Sigmoid colon (tissue), 7 donors: Measurements from ENCODE around the gene FAM118A. TPM values are rescaled to one million over a fixed set of nuclear protein-coding genes. Genes with fewer than 3 reads are reported as not detected.

Source experiments
- DNase-seq: peaks from one replicate; pipeline ENCODE4 v3.0.0-alpha.2; 2019
- H3K27ac ChIP-seq, 4 donors: fragments of 200-600 bp; sonication (generic); one replicate each; pipeline ENCODE4 v1.5.1; 2016 to 2019; ENCODE audit warnings: mild to moderate bottlenecking in 1 of 4
- H3K27me3 ChIP-seq, 3 donors: fragments of 200-600 bp; sonication (generic); one replicate each; pipeline ENCODE4 v1.5.1; 2019; ENCODE audit warnings: mild to moderate bottlenecking in 1 of 3
- H3K36me3 ChIP-seq, 4 donors: fragments of 200-600 bp; sonication (generic); one replicate each; pipeline ENCODE4 v1.5.1; 2016 to 2019
- H3K4me1 ChIP-seq, 4 donors: fragments of 200-600 bp; sonication (generic); one replicate each; pipeline ENCODE4 v1.5.1; 2017 to 2019
- H3K4me3 ChIP-seq, 4 donors: fragments of 200-600 bp; sonication (generic); one replicate each; pipeline ENCODE4 v1.5.1; 2017 to 2019; ENCODE audit warnings: mild to moderate bottlenecking in 2 of 4, moderate library complexity in 1 of 4
- H3K9me3 ChIP-seq, 4 donors: fragments of 200-600 bp in 3 of 4; sonication (generic) in 3 of 4; one replicate each; pipeline versions ENCODE4 v1.5.1 to v1.6.1; 2013 to 2019
- CTCF ChIP-seq, 4 experiments: fragments of 450-650 bp in 3 of 4; fragments of 200-600 bp in 1 of 4; IDR thresholded peaks; one replicate each; pipeline ENCODE4 v1.5.1; 2016 to 2019; ENCODE audit warnings: antibody characterized with exemption in 4 of 4, mild to moderate bottlenecking in 3 of 4, moderate library complexity in 2 of 4
- EP300 ChIP-seq, 4 donors: sonication (generic); formaldehyde crosslinking; IDR thresholded peaks; one replicate each; pipeline ENCODE4 v1.6.1; 2017; ENCODE audit warnings: antibody characterized with exemption in 4 of 4
- POLR2A ChIP-seq, 2 donors: fragments of 450-650 bp; IDR thresholded peaks; one replicate each; pipeline ENCODE4 v1.6.1; 2016; ENCODE audit warnings: antibody characterized with exemption in 2 of 2, mild to moderate bottlenecking in 2 of 2, moderate library complexity in 2 of 2
- POLR2AphosphoS5 ChIP-seq, 4 donors: sonication (generic); formaldehyde crosslinking; IDR thresholded peaks; one replicate each; pipeline ENCODE4 v1.6.1; 2017; ENCODE audit warnings: antibody characterized with exemption in 4 of 4
- WGBS, 2 donors: extraction: QIAGEN DNeasy Blood & Tissue Kit; methylation state at CpG; one replicate each; pipeline ENCODE4 v1.1.7; 2013; 5-methylcytosine and 5-hydroxymethylcytosine counted together
- intact Hi-C: fragments of 100-400 bp; cut with DNase I; formaldehyde crosslinking; loops from one replicate; pipeline ENCODE4 v1.15.1; 2023
- polyA plus RNA-seq, 3 donors: library from polyadenylated mRNA; stranded (reverse); fragments of 200-250 nt; gene quantifications; one replicate each; pipeline ENCODE4 v1.2.3, GENCODE V29; 2013
- total RNA-seq, 4 donors: library from RNA; depleted of rRNA; stranded (reverse); fragments of >200 nt; gene quantifications; one replicate each; pipeline ENCODE4 v1.1.0, GENCODE V29; 2016
- donor health status: healthy with polysubstance abuse.
- donor health status: Bipolar disorder and iron deficiency.
- donor health status: healthy.

The FAM118A gene
- total and polyA plus RNA-seq, 7 donors: 7.2 to 126 (median 18.8) TPM

GRCh38 chr22:45381348-45381747 is 71.6 kb downstream of the FAM118A start:
- intact Hi-C loops: no loop called here
- H3K36me3 ChIP-seq: no peaks in the 10 kb centered on the region
- no peak overlapping the region for H3K4me3 ChIP-seq
- no peak for TF ChIP-seq CTCF (IDR thresholded peaks at IDR 0.05)
- no peak for TF ChIP-seq POLR2AphosphoS5 (IDR thresholded peaks at IDR 0.05)
- no peak for TF ChIP-seq POLR2A (IDR thresholded peaks at IDR 0.05)
- no peak for TF ChIP-seq EP300 (IDR thresholded peaks at IDR 0.05)
- H3K27ac ChIP-seq: no peak overlapping the region
- H3K4me1 ChIP-seq: peaks cover 0 to 5% (median 2%) of the 10 kb centered on the region in 4 donors
- no peaks in the 10 kb centered on the region for H3K9me3 ChIP-seq
- WGBS, 2 donors: 89 to 90% methylated on average over 2 of the region's 2 CpGs
- no peaks in the 10 kb centered on the region for H3K27me3 ChIP-seq
- no peak for DNase-seq

GRCh38 chr22:45389546-45389945 is 79.8 kb downstream of the FAM118A start:
- WGBS, 2 donors: 85 to 89% methylated on average over 3 of the region's 3 CpGs
- Histone ChIP-seq H3K4me3 (no peak overlapping the region), H3K27ac (no peak overlapping the region), H3K36me3 (no peaks in the 10 kb centered on the region), H3K9me3 (no peaks in the 10 kb centered on the region), H3K27me3 (no peaks in the 10 kb centered on the region), H3K4me1 (no peaks in the 10 kb centered on the region)
- no peak for DNase-seq
- TF ChIP-seq POLR2AphosphoS5 (IDR thresholded peaks at IDR 0.05) (no peak), EP300 (IDR thresholded peaks at IDR 0.05) (no peak), CTCF (IDR thresholded peaks at IDR 0.05) (no peak), POLR2A (IDR thresholded peaks at IDR 0.05) (no peak)
- intact Hi-C loops: no loop called here

Other genes starting within 250 kb of the FAM118A start
- 10 to 100 TPM; 23.2 to 28.5 (median 26.8) TPM for gene NUP50, start 146.0 kb upstream of the FAM118A start, total RNA-seq
- gene NUP50, start 146.0 kb upstream of the FAM118A start, polyA plus RNA-seq: 10 to 100 TPM; 10.8 to 27.8 (median 22.2) TPM
- 10 to 100 TPM; 25.7 to 56.5 (median 30.7) TPM for gene KIAA0930, start 69.0 kb upstream of the FAM118A start, total RNA-seq
- 10 to 100 TPM; 14.4 to 34.1 (median 26.4) TPM for gene KIAA0930, start 69.0 kb upstream of the FAM118A start, polyA plus RNA-seq
- gene UPK3A, start 25.0 kb upstream of the FAM118A start, total RNA-seq: not detected
- gene UPK3A, start 25.0 kb upstream of the FAM118A start, polyA plus RNA-seq: under 1 TPM in 1 of 3 donors, not detected in 2; 0.98 TPM
- gene SMC1B, start 103.7 kb downstream of the FAM118A start, total RNA-seq: not detected
- under 1 TPM in 1 of 3 donors, not detected in 2; 0.07 TPM for gene SMC1B, start 103.7 kb downstream of the FAM118A start, polyA plus RNA-seq
- gene RIBC2, start 103.8 kb downstream of the FAM118A start, total RNA-seq: not detected
- 1 to 10 TPM in 1 of 3 donors, not detected in 2; 1.5 TPM for gene RIBC2, start 103.8 kb downstream of the FAM118A start, polyA plus RNA-seq
- gene FBLN1, start 192.9 kb downstream of the FAM118A start, total RNA-seq: 100 to 1,000 TPM; 123 to 230 (median 205) TPM
- 10 to 100 TPM in 2 of 3 donors, 1 to 10 TPM in 1; 9.0 to 43.6 (median 33.0) TPM for gene FBLN1, start 192.9 kb downstream of the FAM118A start, polyA plus RNA-seq